ENCODE results near the gene IGFL4. TPM values are rescaled to one million over a fixed set of nuclear protein-coding genes. Genes with fewer than 3 reads are reported as not detected.

The IGFL4 gene
- total RNA-seq, 2 experiments from 2014 or later, result not detected

DNA sequence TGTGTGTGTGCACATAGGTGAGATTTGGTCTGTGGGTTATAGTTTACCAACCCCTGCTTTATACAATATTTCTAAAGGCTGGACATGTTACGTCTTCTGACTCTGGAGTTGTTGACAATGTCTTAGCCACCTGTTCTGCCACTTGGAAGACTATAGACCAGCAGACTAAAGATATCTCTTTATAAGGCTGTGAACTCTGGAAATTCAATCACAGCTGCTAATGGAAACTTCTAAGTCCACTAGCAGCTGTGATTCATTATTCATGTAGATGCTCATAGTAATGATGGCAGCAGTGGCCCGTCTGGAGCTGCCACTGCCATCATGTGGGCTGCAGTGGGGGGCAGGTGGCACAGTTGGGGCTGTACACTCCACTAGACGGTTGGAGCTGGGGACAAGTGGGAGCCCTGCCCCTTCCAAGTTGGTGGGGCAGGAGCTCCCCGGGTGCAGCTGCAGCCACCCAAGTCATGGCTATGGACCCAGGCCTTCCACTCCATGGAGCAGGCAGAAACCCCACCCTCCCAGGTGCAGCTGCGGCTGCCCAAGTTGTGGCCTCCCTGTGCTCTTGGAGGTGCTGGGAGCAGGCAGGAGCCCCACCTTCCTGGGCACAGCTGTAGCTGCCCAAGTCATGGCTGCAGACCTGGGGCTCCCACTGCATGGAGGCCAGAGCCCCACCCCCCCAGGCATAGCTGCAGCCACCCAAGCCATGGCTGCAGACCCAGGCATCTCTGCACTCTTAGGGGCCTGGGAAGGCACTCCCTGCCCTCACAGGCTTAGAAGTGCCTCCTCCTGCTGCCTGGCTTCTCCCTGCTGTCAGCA, 8.8 kb downstream of the IGFL4 start:
- H3K27me3 Mint-ChIP-seq (ENCODE audit: low read depth), result peaks cover 6% of the 10 kb centered on the region
- no peaks in the 10 kb centered on the region for H3K36me3 Mint-ChIP-seq (ENCODE audit: low read depth)
- ChIA-PET CTCF (interaction anchor here (1.1 kb wide), 1 partner anchor 233 kb away, joined by 4 read pairs; no protein-coding TSS in a partner anchor), POLR2A (no interaction called here)
- no peak overlapping the region for H3K4me3 Mint-ChIP-seq
- H3K4me1 Mint-ChIP-seq (ENCODE audit: low read depth), result peaks cover 3% of the 10 kb centered on the region
- H3K9me3 Mint-ChIP-seq (ENCODE audit: insufficient read depth), result no peaks in the 10 kb centered on the region
- DNase-seq, result no peak
- ATAC-seq, result no peak
- H3K27ac Mint-ChIP-seq, result no peak overlapping the region

DNA sequence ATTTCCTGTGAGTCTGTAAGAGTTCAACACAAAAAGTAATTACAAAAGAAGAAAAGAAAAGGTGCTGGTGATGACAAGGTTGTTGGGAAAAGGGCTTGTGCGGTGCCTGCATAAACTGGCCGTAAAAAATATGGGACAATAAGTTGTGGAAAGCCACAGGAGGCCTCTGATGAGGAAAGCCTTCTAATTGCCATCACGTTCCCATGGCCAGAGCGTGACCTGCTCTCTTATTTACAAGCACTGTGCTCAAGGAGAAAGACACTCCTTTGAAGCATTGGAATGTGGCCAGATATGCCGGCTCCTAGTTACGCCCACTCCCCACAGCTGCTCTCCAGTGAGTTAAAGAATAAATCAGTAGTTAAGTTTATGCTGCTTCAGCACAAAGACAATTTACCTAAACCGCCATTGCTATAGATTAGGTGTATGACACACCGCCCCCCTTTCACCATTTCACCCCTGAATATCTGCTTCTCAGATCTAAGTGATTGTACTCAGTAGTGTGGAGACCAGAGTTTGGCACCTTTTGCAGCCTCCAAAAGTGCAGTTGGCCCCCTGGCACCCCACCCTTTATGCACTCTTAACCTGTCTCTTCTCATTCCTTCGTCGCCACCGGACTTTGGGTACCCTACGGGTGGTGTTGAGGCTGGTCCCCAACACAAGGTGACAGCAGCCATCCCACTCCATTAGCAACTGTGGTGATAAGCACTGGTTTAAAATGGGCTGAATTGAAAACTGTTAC, 9.8 kb downstream of the IGFL4 start:
- no peak for ATAC-seq
- CTCF ChIA-PET, result interaction anchor here (1.1 kb wide), 1 partner anchor 234 kb away, joined by 4 read pairs; no protein-coding TSS in a partner anchor
- H3K9me3 Mint-ChIP-seq (ENCODE audit: insufficient read depth), result no peaks in the 10 kb centered on the region

DNA sequence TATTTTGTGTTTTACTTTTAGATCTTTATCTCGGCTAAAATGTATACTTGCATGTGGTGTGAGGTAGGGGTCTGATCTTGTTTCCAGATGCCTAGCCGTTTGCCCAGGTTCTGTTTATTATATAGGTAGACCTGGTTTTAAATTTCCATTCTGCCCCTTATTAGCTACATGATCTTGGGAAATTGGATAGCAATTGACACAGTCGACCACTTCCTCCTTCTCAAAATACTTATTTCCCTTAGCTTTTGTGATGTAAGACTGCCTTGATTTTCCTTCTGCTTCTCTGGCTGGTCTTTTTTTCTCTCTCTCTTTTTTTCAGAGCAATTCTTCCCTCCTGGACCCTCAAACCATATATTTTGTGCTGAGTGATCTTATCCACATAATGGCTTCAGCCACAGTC, 15.0 kb downstream of the IGFL4 start:
- POLR2A ChIA-PET, result no interaction called here
- Mint-ChIP-seq H3K27ac (no peak overlapping the region), H3K4me1 (ENCODE audit: low read depth) (peaks cover 16% of the 10 kb centered on the region), H3K27me3 (ENCODE audit: low read depth) (peaks cover 16% of the 10 kb centered on the region), H3K4me3 (no peak overlapping the region), H3K36me3 (ENCODE audit: low read depth) (no peaks in the 10 kb centered on the region), H3K9me3 (ENCODE audit: insufficient read depth) (no peaks in the 10 kb centered on the region)
- CTCF ChIA-PET, result interaction anchor here (0.9 to 5.5 kb wide), 5 partner anchors 9 to 238 kb away, joined by 3 to 72 read pairs (median 4); no protein-coding TSS in a partner anchor
- DNase-seq (no peak), ATAC-seq (no peak)

More for the DNA sequence above, 9.8 kb downstream of the IGFL4 start:
- DNase-seq, result no peak
- H3K27ac Mint-ChIP-seq, result no peak overlapping the region
- no peaks in the 10 kb centered on the region for H3K36me3 Mint-ChIP-seq (ENCODE audit: low read depth)
- H3K4me3 Mint-ChIP-seq, result no peak overlapping the region
- peaks cover 13% of the 10 kb centered on the region for H3K4me1 Mint-ChIP-seq (ENCODE audit: low read depth)
- peaks cover 13% of the 10 kb centered on the region for H3K27me3 Mint-ChIP-seq (ENCODE audit: low read depth)
- POLR2A ChIA-PET, result no interaction called here

DNA sequence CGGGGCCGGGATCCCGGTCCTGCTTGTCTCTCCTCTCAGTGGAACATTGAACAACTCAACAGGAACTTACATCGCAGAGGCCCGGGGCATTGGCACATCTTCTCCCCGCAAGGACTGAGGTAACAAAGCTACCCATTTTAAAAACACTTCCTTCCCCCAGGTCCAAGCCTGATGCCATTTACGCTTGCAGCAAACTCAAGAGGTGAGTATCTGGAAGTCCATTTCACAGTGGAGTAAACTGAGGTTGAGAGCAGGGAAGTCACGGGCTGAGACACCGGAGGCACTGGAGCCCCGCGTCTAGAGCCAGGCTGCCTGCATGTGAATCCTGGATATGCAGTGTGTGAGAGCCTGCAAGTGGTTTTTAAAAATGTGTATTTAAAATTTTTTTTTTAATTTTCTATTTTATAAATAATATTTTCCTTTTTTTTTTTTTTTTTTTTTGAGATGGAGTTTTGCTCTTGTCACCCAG, 17.5 kb downstream of the IGFL4 start:
- Mint-ChIP-seq H3K27ac (no peak overlapping the region), H3K4me3 (no peak overlapping the region), H3K4me1 (ENCODE audit: low read depth) (peaks cover 13% of the 10 kb centered on the region), H3K9me3 (ENCODE audit: insufficient read depth) (no peaks in the 10 kb centered on the region), H3K27me3 (ENCODE audit: low read depth) (peaks cover 14% of the 10 kb centered on the region), H3K36me3 (ENCODE audit: low read depth) (no peaks in the 10 kb centered on the region)
- ChIA-PET CTCF (interaction anchor here (0.6 to 0.7 kb wide), 2 partner anchors 66 to 241 kb away, joined by 3 read pairs; no protein-coding TSS in a partner anchor), POLR2A (no interaction called here)
- no peak for ATAC-seq
- DNase-seq, result no peak

DNA sequence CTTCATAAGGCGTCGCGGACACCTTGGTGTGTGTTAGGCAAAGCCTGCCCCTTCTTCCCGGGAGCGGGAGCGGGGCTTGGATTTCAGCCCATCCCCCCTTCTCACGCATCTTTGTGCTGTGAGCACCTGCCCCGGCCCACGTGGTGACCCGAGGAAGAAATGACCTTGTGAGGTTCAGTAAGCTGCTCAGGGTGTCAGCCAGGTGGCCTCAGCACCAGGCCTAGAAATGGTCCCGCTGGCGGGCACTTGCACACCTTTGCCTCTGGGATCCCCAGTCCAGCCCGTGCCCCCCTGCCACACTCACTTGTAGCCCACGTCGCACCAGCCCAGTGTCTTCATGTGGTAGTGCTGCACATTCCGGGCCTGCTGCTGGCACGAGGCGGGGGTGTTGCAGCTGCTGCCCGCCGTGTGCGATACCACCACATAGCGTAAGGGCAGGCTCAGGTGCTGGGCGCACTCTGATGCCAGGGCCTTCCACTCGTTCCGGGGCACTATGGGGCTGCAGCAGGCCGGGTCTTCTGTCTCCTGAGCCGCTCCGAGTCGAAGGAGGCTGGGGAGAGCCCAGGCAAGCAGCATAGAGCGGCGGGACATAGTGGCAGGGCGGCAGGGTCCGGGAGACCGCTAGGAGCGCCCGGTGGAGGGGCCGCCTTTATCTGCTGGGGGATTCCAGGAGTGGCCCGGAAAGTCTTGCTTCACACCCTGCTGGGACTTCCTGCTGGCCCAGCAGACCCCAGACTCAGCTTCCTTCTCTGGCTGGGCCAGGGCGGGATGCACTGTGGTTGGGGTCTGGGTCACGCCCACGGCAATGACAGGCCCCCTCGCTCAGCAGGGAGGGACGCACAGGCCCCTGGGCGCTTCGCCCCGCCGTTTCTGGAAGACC, 18.1 kb downstream of the IGFL4 start, which contains the start of gene PGLYRP1:
Gene PGLYRP1 (minus strand): TSS at position 623 of the 880 bp plus-strand sequence. CDS start 32 bp downstream, at position 591.
- Mint-ChIP-seq H3K4me1 (ENCODE audit: low read depth) (peaks cover 13% of the 10 kb centered on the region), H3K27ac (no peak within 1 kb of the TSS), H3K4me3 (no peak within 1 kb of the TSS), H3K36me3 (ENCODE audit: low read depth) (no peaks in the 10 kb centered on the region), H3K27me3 (ENCODE audit: low read depth) (peaks cover 14% of the 10 kb centered on the region), H3K9me3 (ENCODE audit: insufficient read depth) (no peaks in the 10 kb centered on the region)
- DNase-seq (no peak), ATAC-seq (no peak)
- ChIA-PET POLR2A (interaction anchor here (0.6 kb wide), 1 partner anchor 244 kb away, joined by 3 read pairs; no protein-coding TSS in a partner anchor), CTCF (interaction anchor here (0.6 to 0.7 kb wide), 2 partner anchors 196 to 242 kb away, joined by 3 read pairs; no protein-coding TSS in a partner anchor)

DNA sequence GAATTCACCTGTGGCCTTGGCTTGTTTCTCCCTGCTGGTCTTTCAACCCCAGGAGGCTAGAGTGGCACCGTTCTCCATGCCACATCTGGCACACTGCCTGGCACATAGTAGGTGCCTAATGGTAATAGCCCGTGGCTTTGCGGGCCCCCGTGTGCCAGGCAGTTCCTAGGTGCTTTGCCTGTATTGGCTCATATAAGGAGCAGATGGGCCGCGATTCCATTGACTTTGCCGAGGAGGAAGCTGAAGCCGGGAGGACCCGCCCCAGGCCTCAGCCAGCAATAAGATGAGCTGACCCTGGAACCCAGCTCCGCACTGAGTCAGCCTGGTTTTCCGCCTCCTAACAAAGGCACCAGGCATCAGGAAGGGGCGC, 18.8 kb downstream of the IGFL4 start:
- H3K27me3 Mint-ChIP-seq (ENCODE audit: low read depth), result peaks cover 14% of the 10 kb centered on the region
- POLR2A ChIA-PET, result no interaction called here
- peaks cover 14% of the 10 kb centered on the region for H3K4me1 Mint-ChIP-seq (ENCODE audit: low read depth)
- CTCF ChIA-PET, result no interaction called here
- ATAC-seq (no peak), DNase-seq (no peak)
- H3K27ac Mint-ChIP-seq, result no peak overlapping the region
- peaks cover under 1% of the 10 kb centered on the region for H3K36me3 Mint-ChIP-seq (ENCODE audit: low read depth)
- H3K9me3 Mint-ChIP-seq (ENCODE audit: insufficient read depth), result no peaks in the 10 kb centered on the region
- no peak overlapping the region for H3K4me3 Mint-ChIP-seq

DNA sequence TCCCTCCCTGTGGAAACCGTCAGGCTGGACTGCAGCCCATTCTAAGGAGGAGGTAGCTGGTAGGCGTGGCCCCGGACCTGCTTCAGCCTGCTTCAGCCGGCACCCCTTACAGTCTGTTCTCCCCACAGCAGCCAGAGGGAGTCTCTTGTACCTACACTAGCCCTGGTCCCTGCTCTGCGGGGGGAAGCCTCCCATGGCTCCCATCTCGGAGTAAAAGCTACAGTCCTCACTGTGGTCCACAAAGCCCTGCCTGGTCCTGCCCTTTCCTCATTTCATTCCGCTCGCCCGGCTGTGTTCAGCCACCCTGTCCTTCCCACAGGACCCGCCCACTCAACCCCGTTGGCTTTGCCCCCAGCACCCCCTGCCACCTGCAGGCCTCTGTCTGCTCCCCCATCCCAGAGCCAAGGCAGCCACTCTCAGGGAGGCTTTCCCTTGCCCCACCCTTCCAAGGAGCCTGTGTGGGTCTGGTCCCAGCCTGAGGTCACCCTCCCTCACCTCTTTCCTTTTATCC, 19.2 kb downstream of the IGFL4 start:
- Mint-ChIP-seq H3K9me3 (ENCODE audit: insufficient read depth) (no peaks in the 10 kb centered on the region), H3K27ac (no peak overlapping the region), H3K4me3 (no peak overlapping the region), H3K36me3 (ENCODE audit: low read depth) (peaks cover 3% of the 10 kb centered on the region), H3K27me3 (ENCODE audit: low read depth) (peaks cover 12% of the 10 kb centered on the region), H3K4me1 (ENCODE audit: low read depth) (peaks cover 13% of the 10 kb centered on the region)
- no peak for DNase-seq
- ChIA-PET CTCF (no interaction called here), POLR2A (no interaction called here)
- no peak for ATAC-seq

DNA sequence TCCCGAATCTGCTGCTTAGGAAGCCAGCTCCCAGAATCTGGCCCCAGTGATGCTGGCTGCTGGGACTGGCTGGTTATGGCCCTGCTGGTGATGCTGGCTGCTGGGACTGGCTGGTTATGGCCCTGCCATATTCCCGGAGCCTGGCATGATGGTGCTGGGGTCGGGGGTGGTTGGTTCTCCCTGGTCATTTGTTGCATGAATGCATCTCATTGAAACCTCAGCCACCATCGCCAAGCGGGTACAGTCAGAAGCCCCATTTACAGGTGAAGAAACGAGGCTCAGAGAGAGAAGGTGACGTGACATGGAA, 20.0 kb downstream of the IGFL4 start:
- Mint-ChIP-seq H3K9me3 (ENCODE audit: insufficient read depth) (no peaks in the 10 kb centered on the region), H3K27ac (no peak overlapping the region), H3K27me3 (ENCODE audit: low read depth) (peaks cover 12% of the 10 kb centered on the region), H3K4me3 (no peak overlapping the region), H3K36me3 (ENCODE audit: low read depth) (peaks cover 6% of the 10 kb centered on the region), H3K4me1 (ENCODE audit: low read depth) (peaks cover 10% of the 10 kb centered on the region)
- POLR2A ChIA-PET, result no interaction called here
- CTCF ChIA-PET, result interaction anchor here (0.6 kb wide), 1 partner anchor 154 kb away, joined by 3 read pairs; no protein-coding TSS in a partner anchor
- ATAC-seq (no peak), DNase-seq (no peak)

DNA sequence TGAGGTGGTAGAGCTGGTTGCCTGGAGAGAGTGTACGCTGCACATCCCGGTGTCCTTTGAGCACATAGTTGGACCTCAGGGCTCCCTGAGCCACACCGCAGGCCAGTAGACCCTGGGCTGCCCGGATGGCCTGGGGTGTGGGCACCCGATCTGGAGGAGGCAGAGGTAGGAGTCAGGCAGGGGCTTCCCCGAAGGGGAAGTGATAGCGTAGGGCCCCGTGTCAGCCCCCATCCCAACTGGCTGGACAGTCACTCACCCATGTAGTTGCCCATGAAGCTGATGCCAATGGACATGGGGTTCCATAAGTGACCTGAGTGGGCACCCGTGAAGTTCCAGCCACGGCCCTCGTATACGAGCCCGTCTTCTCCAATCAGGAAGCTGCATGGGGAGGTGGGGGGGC, 21.5 kb downstream of the IGFL4 start:
- ATAC-seq (no peak), DNase-seq (no peak)
- Mint-ChIP-seq H3K4me1 (ENCODE audit: low read depth) (peaks cover 17% of the 10 kb centered on the region), H3K27ac (no peak overlapping the region), H3K27me3 (ENCODE audit: low read depth) (peaks cover 21% of the 10 kb centered on the region), H3K9me3 (ENCODE audit: insufficient read depth) (no peaks in the 10 kb centered on the region), H3K4me3 (no peak overlapping the region), H3K36me3 (ENCODE audit: low read depth) (peaks cover 14% of the 10 kb centered on the region)
- CTCF ChIA-PET, result interaction anchor here (4.3 kb wide), 1 partner anchor 9 kb away, joined by 44 read pairs; no protein-coding TSS in a partner anchor
- POLR2A ChIA-PET, result no interaction called here

DNA sequence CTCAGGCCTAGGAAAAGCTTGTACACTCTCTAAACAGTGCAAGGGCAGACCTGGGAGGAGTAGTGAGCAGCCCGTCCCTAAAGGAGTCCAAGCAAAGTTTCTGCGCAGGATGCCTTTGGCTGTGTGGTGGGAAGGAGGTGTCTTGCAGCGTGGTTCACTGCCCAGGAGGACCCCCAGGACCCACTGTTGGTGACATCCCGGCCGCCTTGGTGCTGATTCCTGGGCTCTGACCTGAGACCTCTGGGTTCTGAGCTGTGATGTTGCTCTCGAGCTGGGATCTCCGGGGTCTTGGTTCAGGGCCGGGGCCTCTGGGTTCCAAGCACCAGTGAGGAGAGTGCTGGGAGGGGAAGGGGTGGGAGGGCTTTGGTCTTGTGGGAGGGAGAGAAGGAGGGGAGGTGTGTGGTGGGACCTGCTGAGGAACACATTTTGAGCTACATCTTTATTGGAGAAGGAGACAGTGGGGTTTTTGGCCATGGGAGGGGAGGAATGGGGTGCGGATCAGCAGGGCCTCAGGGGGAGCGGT, 22.0 kb downstream of the IGFL4 start:
- Mint-ChIP-seq H3K27ac (no peak overlapping the region), H3K36me3 (ENCODE audit: low read depth) (peaks cover 14% of the 10 kb centered on the region), H3K4me3 (no peak overlapping the region), H3K27me3 (ENCODE audit: low read depth) (peaks cover 17% of the 10 kb centered on the region), H3K4me1 (ENCODE audit: low read depth) (peaks cover 17% of the 10 kb centered on the region), H3K9me3 (ENCODE audit: insufficient read depth) (no peaks in the 10 kb centered on the region)
- ATAC-seq, result no peak
- CTCF ChIA-PET, result interaction anchor here (4.3 kb wide), 1 partner anchor 10 kb away, joined by 44 read pairs; no protein-coding TSS in a partner anchor
- POLR2A ChIA-PET, result no interaction called here
- DNase-seq, result no peak
